Measurements from ENCODE around the gene ZFP36L1.

ZFP36L1 gene

DNA sequence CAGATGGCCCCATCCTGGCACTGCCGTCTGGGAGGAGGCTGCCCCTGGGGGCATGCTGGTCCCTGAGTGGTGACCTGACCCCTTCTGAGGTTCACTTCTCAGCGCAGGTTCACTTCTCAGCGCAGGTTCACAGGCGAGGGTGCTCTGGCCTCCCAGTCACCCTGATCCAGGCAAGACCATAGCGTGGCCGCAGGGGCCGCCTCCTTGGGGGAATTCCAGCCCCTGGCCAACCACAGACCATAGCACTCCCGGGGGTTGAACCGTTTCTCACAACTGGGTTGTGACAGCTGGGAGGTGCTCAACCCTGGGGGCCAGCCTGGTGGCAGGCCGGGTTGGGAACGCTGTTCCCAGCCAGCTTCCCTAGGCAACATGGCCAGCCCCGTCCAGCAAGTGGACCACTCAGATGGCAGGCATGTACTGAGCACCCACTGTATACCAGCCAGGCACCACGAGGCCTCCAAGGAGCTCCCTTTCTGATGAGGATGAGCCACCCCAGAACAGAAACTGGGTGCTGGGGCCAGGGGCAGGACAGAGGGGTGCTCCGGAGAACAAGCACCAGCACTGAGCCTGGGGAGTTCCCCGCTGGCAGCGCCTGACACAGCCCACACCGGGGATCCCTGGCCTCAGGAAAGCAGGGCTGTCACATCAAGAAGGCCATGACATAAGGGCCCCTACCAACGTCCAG, 28.3 kb upstream of the ZFP36L1 start:
- no peaks in the 10 kb centered on the region for H3K27me3 Mint-ChIP-seq
- H3K4me3 Mint-ChIP-seq: no peak overlapping the region
- peak; percentile 43 for DNase-seq
- peak overlapping the region; percentile 87 for H3K27ac Mint-ChIP-seq
- H3K4me1 Mint-ChIP-seq (ENCODE audit: low read depth): peaks cover 58% of the 10 kb centered on the region
- H3K9me3 Mint-ChIP-seq: no peaks in the 10 kb centered on the region
- no peaks in the 10 kb centered on the region for H3K36me3 Mint-ChIP-seq (ENCODE audit: low read depth)

- Mint-ChIP-seq H3K27ac (peak overlapping the region; percentile 87), H3K4me3 (peak overlapping the region; percentile 3), H3K4me1 (ENCODE audit: low read depth) (peaks cover 63% of the 10 kb centered on the region), H3K9me3 (no peaks in the 10 kb centered on the region), H3K36me3 (ENCODE audit: low read depth) (no peaks in the 10 kb centered on the region), H3K27me3 (no peaks in the 10 kb centered on the region)
- DNase-seq: no peak
Observed at GRCh38 chr14:68820536-68820935, 27.7 kb upstream of the ZFP36L1 start.

DNA sequence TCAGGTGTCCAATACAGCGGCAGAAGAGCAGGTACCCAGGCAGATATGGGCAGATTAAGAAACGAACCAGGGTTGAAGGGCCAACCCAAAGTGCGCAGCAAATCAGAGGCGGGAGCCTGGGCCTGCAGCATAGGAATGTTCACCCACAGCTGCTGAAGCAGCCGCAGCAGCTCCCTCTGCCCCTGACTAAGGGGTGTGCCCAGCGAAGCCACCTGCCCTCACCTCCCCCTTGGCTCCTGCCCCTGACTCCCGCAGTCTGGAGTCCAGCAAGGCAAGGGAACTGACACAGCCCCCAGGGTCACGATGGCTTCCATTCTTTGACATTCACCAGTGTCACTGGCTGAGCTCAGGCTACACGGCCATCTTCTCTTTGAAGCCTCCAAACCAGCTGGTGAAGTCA, 27.3 kb upstream of the ZFP36L1 start:
- H3K27ac Mint-ChIP-seq: peak overlapping the region; percentile 87
- no peaks in the 10 kb centered on the region for H3K9me3 Mint-ChIP-seq
- DNase-seq: peak; percentile 35
- H3K4me3 Mint-ChIP-seq: no peak overlapping the region
- no peaks in the 10 kb centered on the region for H3K27me3 Mint-ChIP-seq
- H3K36me3 Mint-ChIP-seq (ENCODE audit: low read depth): peaks cover 2% of the 10 kb centered on the region
- H3K4me1 Mint-ChIP-seq (ENCODE audit: low read depth): peaks cover 67% of the 10 kb centered on the region

- H3K27me3 Mint-ChIP-seq: no peaks in the 10 kb centered on the region
- H3K27ac Mint-ChIP-seq: peak overlapping the region; percentile 84
- H3K36me3 Mint-ChIP-seq (ENCODE audit: low read depth): peaks cover 2% of the 10 kb centered on the region
- H3K4me1 Mint-ChIP-seq (ENCODE audit: low read depth): peaks cover 74% of the 10 kb centered on the region
- H3K9me3 Mint-ChIP-seq: no peaks in the 10 kb centered on the region
- peak; percentile 70 for DNase-seq
- peak overlapping the region; percentile 10 for H3K4me3 Mint-ChIP-seq
Observed at GRCh38 chr14:68819260-68819691, 26.4 kb upstream of the ZFP36L1 start.

- DNase-seq: peak; percentile 33
- peaks cover 86% of the 10 kb centered on the region for H3K4me1 Mint-ChIP-seq (ENCODE audit: low read depth)
- H3K9me3 Mint-ChIP-seq: no peaks in the 10 kb centered on the region
- no peak overlapping the region for H3K27ac Mint-ChIP-seq
- H3K27me3 Mint-ChIP-seq: no peaks in the 10 kb centered on the region
- peaks cover 2% of the 10 kb centered on the region for H3K36me3 Mint-ChIP-seq (ENCODE audit: low read depth)
- no peak overlapping the region for H3K4me3 Mint-ChIP-seq
Observed at GRCh38 chr14:68817506-68818212, 24.8 kb upstream of the ZFP36L1 start.

DNA sequence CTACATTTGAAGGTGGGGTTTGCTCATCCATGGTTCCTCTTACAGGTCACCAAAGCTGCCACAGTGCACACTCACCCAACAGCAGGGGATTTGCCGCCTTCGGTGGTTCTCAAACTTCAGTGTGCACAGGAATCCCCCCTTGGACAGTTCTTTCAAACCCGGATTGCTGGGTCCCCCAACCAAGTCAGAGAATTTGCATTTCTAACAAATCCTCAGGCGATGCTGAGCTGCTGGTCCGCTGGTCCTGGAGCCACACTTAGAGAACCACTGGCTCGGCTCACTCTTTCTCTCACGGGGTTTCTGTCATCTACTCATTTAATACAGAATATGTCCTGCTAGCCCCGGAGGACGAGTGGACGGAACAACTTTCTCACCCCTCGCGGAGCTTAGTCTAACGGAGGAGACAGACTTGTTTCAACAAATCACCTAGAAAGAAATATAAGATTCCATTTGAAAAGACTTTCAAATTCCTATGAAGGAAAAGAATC, 24.1 kb upstream of the ZFP36L1 start:
- H3K4me3 Mint-ChIP-seq: peak overlapping the region; percentile 72
- no peak for DNase-seq
- H3K27me3 Mint-ChIP-seq: no peaks in the 10 kb centered on the region
- H3K36me3 Mint-ChIP-seq (ENCODE audit: low read depth): peaks cover 2% of the 10 kb centered on the region
- no peaks in the 10 kb centered on the region for H3K9me3 Mint-ChIP-seq
- H3K4me1 Mint-ChIP-seq (ENCODE audit: low read depth): peaks cover 86% of the 10 kb centered on the region
- H3K27ac Mint-ChIP-seq: peak overlapping the region; percentile 94

GRCh38 chr14:68816183-68816942, 23.5 kb upstream of the ZFP36L1 start:
- Mint-ChIP-seq H3K36me3 (ENCODE audit: low read depth) (peaks cover 2% of the 10 kb centered on the region), H3K4me3 (peak overlapping the region; percentile 72), H3K27ac (peak overlapping the region; percentile 94), H3K27me3 (no peaks in the 10 kb centered on the region), H3K4me1 (ENCODE audit: low read depth) (peaks cover 85% of the 10 kb centered on the region), H3K9me3 (no peaks in the 10 kb centered on the region)
- peak; percentile 96 for DNase-seq

GRCh38 chr14:68815298-68816182, 22.7 kb upstream of the ZFP36L1 start:
- H3K4me1 Mint-ChIP-seq (ENCODE audit: low read depth): peaks cover 85% of the 10 kb centered on the region
- peak overlapping the region; percentile 94 for H3K27ac Mint-ChIP-seq
- H3K9me3 Mint-ChIP-seq: no peaks in the 10 kb centered on the region
- no peak for DNase-seq
- peak overlapping the region; percentile 72 for H3K4me3 Mint-ChIP-seq
- H3K27me3 Mint-ChIP-seq: no peaks in the 10 kb centered on the region
- peaks cover 2% of the 10 kb centered on the region for H3K36me3 Mint-ChIP-seq (ENCODE audit: low read depth)

DNA sequence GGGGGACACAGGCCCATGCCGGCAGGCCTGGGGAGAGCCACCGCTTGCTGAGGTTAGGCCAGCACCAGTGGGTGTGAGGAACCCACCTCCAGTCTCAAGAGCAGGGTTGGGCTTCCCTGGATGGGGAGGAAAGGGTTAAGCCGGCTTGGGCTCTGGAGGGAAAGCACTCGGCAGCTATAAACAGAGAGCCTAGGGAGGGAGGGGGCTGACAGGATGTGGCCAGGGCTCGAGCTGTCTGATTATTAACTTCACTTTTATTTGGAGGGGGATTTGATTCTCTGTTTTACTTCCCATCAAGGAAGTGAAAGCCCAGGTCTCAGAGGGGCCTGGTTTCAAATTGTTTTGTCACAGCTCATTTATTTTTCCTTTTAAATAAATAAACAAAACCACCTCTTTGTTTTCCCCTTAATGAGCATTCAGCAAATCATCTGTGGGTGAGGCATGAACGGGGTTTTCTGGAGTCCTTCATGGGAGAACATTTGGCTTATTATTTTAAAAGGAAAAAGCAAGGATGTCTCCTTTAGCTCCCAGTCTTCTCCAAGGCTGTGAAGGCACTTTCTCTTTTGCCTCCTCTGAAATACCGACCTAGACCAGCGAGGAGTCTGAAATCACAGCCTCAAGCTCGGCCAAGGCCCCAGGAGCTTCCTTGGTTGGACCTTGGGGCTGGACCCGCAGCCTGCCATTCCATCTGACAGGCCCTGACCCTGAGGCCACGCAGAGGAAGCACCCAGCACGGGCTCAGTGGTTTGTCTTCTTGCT, 21.9 kb upstream of the ZFP36L1 start:
- Mint-ChIP-seq H3K27me3 (no peaks in the 10 kb centered on the region), H3K36me3 (ENCODE audit: low read depth) (peaks cover 2% of the 10 kb centered on the region), H3K9me3 (no peaks in the 10 kb centered on the region), H3K4me1 (ENCODE audit: low read depth) (peaks cover 83% of the 10 kb centered on the region), H3K4me3 (peak overlapping the region; percentile 72), H3K27ac (peak overlapping the region; percentile 94)
- DNase-seq: peak; percentile 67

- Mint-ChIP-seq H3K4me1 (ENCODE audit: low read depth) (peaks cover 82% of the 10 kb centered on the region), H3K4me3 (peak overlapping the region; percentile 72), H3K27me3 (no peaks in the 10 kb centered on the region), H3K27ac (peak overlapping the region; percentile 94), H3K36me3 (ENCODE audit: low read depth) (peaks cover 2% of the 10 kb centered on the region), H3K9me3 (no peaks in the 10 kb centered on the region)
- DNase-seq: no peak
Observed at GRCh38 chr14:68814238-68814538, 21.3 kb upstream of the ZFP36L1 start.

DNA sequence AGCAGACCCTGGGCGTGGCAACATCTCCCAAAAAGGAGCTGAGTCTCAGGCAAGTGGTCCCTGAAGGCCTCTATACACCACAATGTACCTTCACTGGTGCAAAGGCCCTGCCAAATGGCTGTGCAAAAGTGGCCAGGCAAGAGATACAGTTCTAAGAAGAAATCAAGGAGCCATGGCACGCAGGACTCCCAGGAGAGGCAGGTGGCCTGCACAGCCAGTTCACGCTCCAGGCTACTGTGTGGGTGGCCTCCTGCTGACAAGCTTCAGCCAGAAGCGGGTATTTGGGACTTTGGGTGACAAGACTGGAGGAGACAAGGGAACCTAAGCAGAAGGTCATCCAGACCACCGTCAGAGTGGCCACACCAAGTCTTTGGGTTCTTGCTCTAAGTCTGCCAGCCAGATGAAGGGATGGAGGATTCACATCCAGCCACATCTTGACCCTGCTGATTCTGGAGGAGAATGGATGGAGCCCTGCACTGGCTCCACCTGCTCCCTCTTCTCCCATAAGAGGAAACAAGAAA, 20.5 kb upstream of the ZFP36L1 start:
- Mint-ChIP-seq H3K27ac (peak overlapping the region; percentile 94), H3K27me3 (no peaks in the 10 kb centered on the region), H3K36me3 (ENCODE audit: low read depth) (peaks cover 2% of the 10 kb centered on the region), H3K4me1 (ENCODE audit: low read depth) (peaks cover 79% of the 10 kb centered on the region), H3K9me3 (no peaks in the 10 kb centered on the region), H3K4me3 (peak overlapping the region; percentile 72)
- DNase-seq: peak; percentile 42

- no peak overlapping the region for H3K4me3 Mint-ChIP-seq
- H3K36me3 Mint-ChIP-seq (ENCODE audit: low read depth): peaks cover 2% of the 10 kb centered on the region
- DNase-seq: no peak
- peaks cover 82% of the 10 kb centered on the region for H3K4me1 Mint-ChIP-seq (ENCODE audit: low read depth)
- H3K27ac Mint-ChIP-seq: peak overlapping the region; percentile 38
- H3K27me3 Mint-ChIP-seq: no peaks in the 10 kb centered on the region
- no peaks in the 10 kb centered on the region for H3K9me3 Mint-ChIP-seq
Observed at GRCh38 chr14:68811171-68811570, 18.3 kb upstream of the ZFP36L1 start.

Data from activated T-cell treated with anti-CD3 and anti-CD28 coated beads, Interleukin-2, amount 50 U/mL, for 24 hours (primary cell).